Colonic mucosa (tissue), 4 donors: ENCODE measurements around the gene BLVRA. TPM values are rescaled to one million over a fixed set of nuclear protein-coding genes. Genes with fewer than 3 reads are reported as not detected.

Source experiments
- DNase-seq: peaks from one replicate; pipeline ENCODE4 v3.0.0-alpha.2; 2020
- H3K27ac ChIP-seq: fragments of 200-600 bp; one replicate; pipeline ENCODE4 v1.8.0; 2021
- H3K27me3 ChIP-seq: fragments of 200-600 bp; one replicate; pipeline ENCODE4 v1.8.0; 2021
- H3K36me3 ChIP-seq: fragments of 200-600 bp; one replicate; pipeline ENCODE4 v1.8.0; 2021
- H3K4me1 ChIP-seq: fragments of 200-600 bp; one replicate; pipeline ENCODE4 v1.8.0; 2021; ENCODE audit warnings: mild to moderate bottlenecking
- H3K4me3 ChIP-seq: fragments of 200-600 bp; one replicate; pipeline ENCODE4 v1.8.0; 2021
- H3K9ac ChIP-seq, 2 donors: one replicate each; pipeline ENCODE4 v1.7.0; 2013; ENCODE audit warnings: control low read depth in 2 of 2, low read depth in 2 of 2, low read length in 2 of 2
- H3K9me3 ChIP-seq: fragments of 200-600 bp; one replicate; pipeline ENCODE4 v1.8.0; 2021
- intact Hi-C: fragments of 100-400 bp; cut with DNase I; formaldehyde crosslinking; loops from one replicate; pipeline ENCODE4 v1.14.1; 2022
- total RNA-seq, 2 donors: library from RNA; stranded (reverse); fragmentation: NEBNext Ultra II Directional in 1 of 2; extraction: Animal tissue kit (Norgen Biotek cat#: 25700) in 1 of 2; gene quantifications; one replicate each; pipeline ENCODE4 v1.2.1, GENCODE V29; 2021
- TF ChIP-seq, protein P1 (sequence below): fragments of 200-600 bp; IDR thresholded peaks from one replicate; pipeline ENCODE4 v1.8.0; 2022; ENCODE audit warnings: antibody characterized with exemption, mild to moderate bottlenecking
- donor health status: healthy.
- donor health status: DM: no; HTN: no; CAD: no.
- donor health status: DM: no; HTN: no; CAD: no.

Gene BLVRA
- total RNA-seq, 2 donors from 2014 or later, result 5.4 to 14.7 TPM

DNA sequence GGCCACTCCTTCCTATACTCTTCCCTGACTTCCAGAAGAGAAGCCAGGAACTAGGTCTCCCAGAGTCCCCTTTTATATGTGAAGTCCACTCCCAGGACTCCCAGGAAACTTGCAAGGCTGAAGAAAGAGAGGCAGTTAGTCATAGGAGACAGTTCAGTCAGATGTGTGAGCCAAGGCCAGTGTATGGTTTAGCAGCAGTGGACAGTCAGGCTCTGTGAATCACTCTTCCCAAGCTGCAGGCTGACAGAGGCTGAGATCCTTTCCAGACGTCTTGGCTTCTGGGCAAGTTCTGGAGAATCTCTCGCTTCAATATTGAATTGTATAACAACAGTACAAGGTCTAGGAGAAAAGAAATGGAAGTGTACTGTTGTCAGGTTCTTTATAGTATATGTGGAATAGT, 26.9 kb downstream of the BLVRA start:
- H3K9me3 ChIP-seq, result no peaks in the 10 kb centered on the region
- no peak for DNase-seq
- intact Hi-C loops, result no loop called here
- H3K4me1 ChIP-seq, result peaks cover 9% of the 10 kb centered on the region
- no peak overlapping the region for H3K4me3 ChIP-seq
- no peaks in the 10 kb centered on the region for H3K36me3 ChIP-seq
- TF ChIP-seq, protein P1, sequence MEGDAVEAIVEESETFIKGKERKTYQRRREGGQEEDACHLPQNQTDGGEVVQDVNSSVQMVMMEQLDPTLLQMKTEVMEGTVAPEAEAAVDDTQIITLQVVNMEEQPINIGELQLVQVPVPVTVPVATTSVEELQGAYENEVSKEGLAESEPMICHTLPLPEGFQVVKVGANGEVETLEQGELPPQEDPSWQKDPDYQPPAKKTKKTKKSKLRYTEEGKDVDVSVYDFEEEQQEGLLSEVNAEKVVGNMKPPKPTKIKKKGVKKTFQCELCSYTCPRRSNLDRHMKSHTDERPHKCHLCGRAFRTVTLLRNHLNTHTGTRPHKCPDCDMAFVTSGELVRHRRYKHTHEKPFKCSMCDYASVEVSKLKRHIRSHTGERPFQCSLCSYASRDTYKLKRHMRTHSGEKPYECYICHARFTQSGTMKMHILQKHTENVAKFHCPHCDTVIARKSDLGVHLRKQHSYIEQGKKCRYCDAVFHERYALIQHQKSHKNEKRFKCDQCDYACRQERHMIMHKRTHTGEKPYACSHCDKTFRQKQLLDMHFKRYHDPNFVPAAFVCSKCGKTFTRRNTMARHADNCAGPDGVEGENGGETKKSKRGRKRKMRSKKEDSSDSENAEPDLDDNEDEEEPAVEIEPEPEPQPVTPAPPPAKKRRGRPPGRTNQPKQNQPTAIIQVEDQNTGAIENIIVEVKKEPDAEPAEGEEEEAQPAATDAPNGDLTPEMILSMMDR, result no peak
- no peak overlapping the region for H3K27ac ChIP-seq
- no peaks in the 10 kb centered on the region for H3K27me3 ChIP-seq
- H3K9ac ChIP-seq, result no peak overlapping the region

DNA sequence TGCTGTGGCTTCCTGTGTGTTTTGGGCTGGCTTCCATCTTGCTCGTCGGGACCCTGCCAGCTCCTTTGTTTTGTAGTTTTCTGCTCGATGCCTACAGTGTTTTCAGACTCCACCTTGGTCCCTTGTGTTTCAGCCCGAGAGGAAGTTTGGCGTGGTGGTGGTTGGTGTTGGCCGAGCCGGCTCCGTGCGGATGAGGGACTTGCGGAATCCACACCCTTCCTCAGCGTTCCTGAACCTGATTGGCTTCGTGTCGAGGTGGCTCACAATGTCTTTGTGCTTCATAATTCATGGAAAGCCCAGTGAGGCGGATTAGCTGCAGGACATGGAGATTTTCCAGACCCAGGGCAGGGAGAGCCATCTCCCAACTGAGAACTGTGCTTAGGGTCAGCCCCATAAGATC, 29.3 kb downstream of the BLVRA start:
- no peaks in the 10 kb centered on the region for H3K9me3 ChIP-seq
- no peak overlapping the region for H3K9ac ChIP-seq
- no peaks in the 10 kb centered on the region for H3K36me3 ChIP-seq
- H3K4me1 ChIP-seq, result no peaks in the 10 kb centered on the region
- H3K27me3 ChIP-seq, result no peaks in the 10 kb centered on the region
- intact Hi-C loops, result no loop called here
- no peak overlapping the region for H3K27ac ChIP-seq
- H3K4me3 ChIP-seq, result no peak overlapping the region
- TF ChIP-seq, protein P1, result no peak
- no peak for DNase-seq

DNA sequence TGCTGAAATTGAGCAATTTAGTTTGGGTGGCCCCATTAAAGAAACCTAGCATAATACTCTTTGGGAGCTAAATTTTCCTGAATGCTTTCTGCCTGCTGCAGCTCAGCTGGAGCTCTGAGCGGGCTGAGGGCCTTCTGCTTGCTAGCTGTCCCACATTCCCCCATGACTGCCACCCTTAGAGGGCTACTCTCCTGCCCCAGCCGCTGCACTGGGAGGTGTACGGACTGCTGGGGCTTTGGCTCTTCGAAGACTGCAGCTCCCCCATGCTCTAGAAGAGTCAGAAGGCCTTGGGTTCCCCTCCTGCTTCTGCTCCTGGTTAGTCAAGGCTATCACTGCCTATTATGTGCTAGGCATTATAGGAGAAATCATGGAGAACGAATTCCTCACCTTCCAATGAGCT, 31.5 kb downstream of the BLVRA start:
- no peaks in the 10 kb centered on the region for H3K27me3 ChIP-seq
- no peak overlapping the region for H3K9ac ChIP-seq
- intact Hi-C loops, result no loop called here
- H3K36me3 ChIP-seq, result no peaks in the 10 kb centered on the region
- no peak for DNase-seq
- no peaks in the 10 kb centered on the region for H3K9me3 ChIP-seq
- TF ChIP-seq, protein P1, result no peak
- H3K27ac ChIP-seq, result no peak overlapping the region
- H3K4me1 ChIP-seq, result no peaks in the 10 kb centered on the region
- no peak overlapping the region for H3K4me3 ChIP-seq

DNA sequence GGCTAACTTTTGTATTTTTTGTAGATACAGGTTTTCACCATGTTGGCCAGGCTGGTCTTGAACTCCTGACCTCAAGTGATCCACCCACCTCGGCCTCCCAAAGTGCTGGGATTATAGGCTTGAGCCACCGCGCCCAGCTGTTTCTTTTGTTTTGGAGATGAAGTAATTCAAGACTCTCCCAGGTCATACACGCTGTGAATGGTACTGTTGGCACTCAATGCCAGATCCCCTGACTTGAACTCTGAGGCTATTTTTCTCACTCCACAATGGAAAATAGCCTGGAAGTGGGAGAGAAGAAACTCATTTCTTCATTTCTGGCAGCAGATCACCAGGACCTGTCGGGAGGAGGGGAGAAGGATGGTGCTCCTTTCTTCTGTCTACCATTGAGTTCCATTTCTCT, 32.4 kb downstream of the BLVRA start:
- H3K36me3 ChIP-seq, result no peaks in the 10 kb centered on the region
- H3K9me3 ChIP-seq, result no peaks in the 10 kb centered on the region
- no peaks in the 10 kb centered on the region for H3K27me3 ChIP-seq
- TF ChIP-seq, protein P1, result no peak
- intact Hi-C loops, result no loop called here
- H3K4me1 ChIP-seq, result no peaks in the 10 kb centered on the region
- H3K27ac ChIP-seq, result no peak overlapping the region
- no peak overlapping the region for H3K4me3 ChIP-seq
- no peak for DNase-seq
- H3K9ac ChIP-seq, result no peak overlapping the region

DNA sequence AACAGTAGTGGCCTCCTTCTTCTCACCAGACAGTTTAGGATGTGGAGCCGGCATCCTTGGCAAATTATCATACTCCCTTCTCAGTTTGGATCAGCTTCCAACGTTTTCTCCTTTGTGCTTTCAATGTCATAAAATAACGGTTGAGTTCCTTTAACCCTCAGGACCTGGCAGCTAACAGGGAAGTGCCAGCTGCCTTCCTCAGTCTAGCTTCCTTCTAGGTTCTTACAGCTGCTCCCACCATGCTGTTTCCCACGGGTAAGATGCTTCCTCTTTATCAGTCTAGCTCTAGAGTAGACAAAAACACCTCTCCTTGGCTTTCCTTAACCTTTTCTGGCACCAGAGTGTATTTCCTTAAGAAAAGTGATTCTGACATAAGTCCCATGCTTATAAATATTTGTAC, 33.2 kb downstream of the BLVRA start:
- H3K27me3 ChIP-seq, result no peaks in the 10 kb centered on the region
- H3K9me3 ChIP-seq, result no peaks in the 10 kb centered on the region
- H3K4me1 ChIP-seq, result no peaks in the 10 kb centered on the region
- no peak for DNase-seq
- H3K27ac ChIP-seq, result no peak overlapping the region
- intact Hi-C loops, result no loop called here
- TF ChIP-seq, protein P1, result no peak
- no peaks in the 10 kb centered on the region for H3K36me3 ChIP-seq
- H3K9ac ChIP-seq, result no peak overlapping the region
- no peak overlapping the region for H3K4me3 ChIP-seq
